ENCODE data around the gene SLC37A3. TPM values are rescaled to one million over a fixed set of nuclear protein-coding genes. Genes with fewer than 3 reads are reported as not detected.

The SLC37A3 gene
- total RNA-seq, 1 donor from 2014 or later = 71.0 TPM

GRCh38 chr7:140289804-140290203 lies 108.5 kb downstream of the SLC37A3 start:
- H3K27me3 Mint-ChIP-seq (ENCODE audit: low read depth, unreplicated experiment) = peaks cover 25% of the 10 kb centered on the region
- Histone ChIP-seq H3K79me2 (ENCODE audit: insufficient read depth, low read length) (no peaks in the 10 kb centered on the region), H4K20me1 (ENCODE audit: insufficient read depth, low read length) (no peaks in the 10 kb centered on the region), H3K9ac (ENCODE audit: low read length) (no peak overlapping the region), H3K4me2 (ENCODE audit: low read length) (no peak overlapping the region), H3K4me3 (ENCODE audit: insufficient read depth, low read depth, low read length) (no peak overlapping the region), H3K27ac (ENCODE audit: low read depth, low read length) (no peak overlapping the region), H3K4me1 (ENCODE audit: insufficient read depth, low read length) (no peaks in the 10 kb centered on the region), H3K9me3 (ENCODE audit: insufficient read depth, low read depth, low read length) (no peaks in the 10 kb centered on the region), H3K27me3 (ENCODE audit: insufficient read depth, low read length) (no peaks in the 10 kb centered on the region), H3K36me3 (ENCODE audit: insufficient read depth, low read length) (no peaks in the 10 kb centered on the region), H2AFZ (ENCODE audit: low read depth, low read length) (no peak overlapping the region)
- H3K27ac Mint-ChIP-seq (ENCODE audit: unreplicated experiment) = no peak overlapping the region
- no peaks in the 10 kb centered on the region for H3K4me1 Mint-ChIP-seq (ENCODE audit: low read depth, unreplicated experiment)
- no peaks in the 10 kb centered on the region for H3K9me3 Mint-ChIP-seq (ENCODE audit: unreplicated experiment)
- H3K4me3 Mint-ChIP-seq (ENCODE audit: unreplicated experiment) = no peak overlapping the region
- no peak for DNase-seq (ENCODE audit: low read depth)
- TF ChIP-seq EZH2 (IDR thresholded peaks at IDR 0.05; ENCODE audit: insufficient read depth, low read length) = no peak
- TF ChIP-seq, protein P1, sequence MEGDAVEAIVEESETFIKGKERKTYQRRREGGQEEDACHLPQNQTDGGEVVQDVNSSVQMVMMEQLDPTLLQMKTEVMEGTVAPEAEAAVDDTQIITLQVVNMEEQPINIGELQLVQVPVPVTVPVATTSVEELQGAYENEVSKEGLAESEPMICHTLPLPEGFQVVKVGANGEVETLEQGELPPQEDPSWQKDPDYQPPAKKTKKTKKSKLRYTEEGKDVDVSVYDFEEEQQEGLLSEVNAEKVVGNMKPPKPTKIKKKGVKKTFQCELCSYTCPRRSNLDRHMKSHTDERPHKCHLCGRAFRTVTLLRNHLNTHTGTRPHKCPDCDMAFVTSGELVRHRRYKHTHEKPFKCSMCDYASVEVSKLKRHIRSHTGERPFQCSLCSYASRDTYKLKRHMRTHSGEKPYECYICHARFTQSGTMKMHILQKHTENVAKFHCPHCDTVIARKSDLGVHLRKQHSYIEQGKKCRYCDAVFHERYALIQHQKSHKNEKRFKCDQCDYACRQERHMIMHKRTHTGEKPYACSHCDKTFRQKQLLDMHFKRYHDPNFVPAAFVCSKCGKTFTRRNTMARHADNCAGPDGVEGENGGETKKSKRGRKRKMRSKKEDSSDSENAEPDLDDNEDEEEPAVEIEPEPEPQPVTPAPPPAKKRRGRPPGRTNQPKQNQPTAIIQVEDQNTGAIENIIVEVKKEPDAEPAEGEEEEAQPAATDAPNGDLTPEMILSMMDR (IDR thresholded peaks at IDR 0.05; ENCODE audit: insufficient read depth, low read depth, low read length) = no peak
- FAIRE-seq = no peak
- peaks cover 2% of the 10 kb centered on the region for H3K36me3 Mint-ChIP-seq (ENCODE audit: low read depth, unreplicated experiment)

- Mint-ChIP-seq H3K36me3 (ENCODE audit: low read depth, unreplicated experiment) (no peaks in the 10 kb centered on the region), H3K4me1 (ENCODE audit: low read depth, unreplicated experiment) (no peaks in the 10 kb centered on the region), H3K9me3 (ENCODE audit: unreplicated experiment) (peaks cover 6% of the 10 kb centered on the region), H3K27ac (ENCODE audit: unreplicated experiment) (no peak overlapping the region), H3K27me3 (ENCODE audit: low read depth, unreplicated experiment) (peaks cover 26% of the 10 kb centered on the region), H3K4me3 (ENCODE audit: unreplicated experiment) (no peak overlapping the region)
- Histone ChIP-seq H3K36me3 (ENCODE audit: insufficient read depth, low read length) (no peaks in the 10 kb centered on the region), H3K27ac (ENCODE audit: low read depth, low read length) (no peak overlapping the region), H3K9me3 (ENCODE audit: insufficient read depth, low read depth, low read length) (no peaks in the 10 kb centered on the region), H3K9ac (ENCODE audit: low read length) (no peak overlapping the region), H3K79me2 (ENCODE audit: insufficient read depth, low read length) (no peaks in the 10 kb centered on the region), H3K27me3 (ENCODE audit: insufficient read depth, low read length) (no peaks in the 10 kb centered on the region), H3K4me3 (ENCODE audit: insufficient read depth, low read depth, low read length) (no peak overlapping the region), H3K4me1 (ENCODE audit: insufficient read depth, low read length) (no peaks in the 10 kb centered on the region), H4K20me1 (ENCODE audit: insufficient read depth, low read length) (no peaks in the 10 kb centered on the region), H2AFZ (ENCODE audit: low read depth, low read length) (no peak overlapping the region), H3K4me2 (ENCODE audit: low read length) (no peak overlapping the region)
- TF ChIP-seq EZH2 (IDR thresholded peaks at IDR 0.05; ENCODE audit: insufficient read depth, low read length) = no peak
- TF ChIP-seq, protein P1 (IDR thresholded peaks at IDR 0.05; ENCODE audit: insufficient read depth, low read depth, low read length) = no peak
- FAIRE-seq (no peak), DNase-seq (ENCODE audit: low read depth) (no peak)
These were observed 110.3 kb downstream of the SLC37A3 start for GRCh38 chr7:140287988-140288387.

DNA sequence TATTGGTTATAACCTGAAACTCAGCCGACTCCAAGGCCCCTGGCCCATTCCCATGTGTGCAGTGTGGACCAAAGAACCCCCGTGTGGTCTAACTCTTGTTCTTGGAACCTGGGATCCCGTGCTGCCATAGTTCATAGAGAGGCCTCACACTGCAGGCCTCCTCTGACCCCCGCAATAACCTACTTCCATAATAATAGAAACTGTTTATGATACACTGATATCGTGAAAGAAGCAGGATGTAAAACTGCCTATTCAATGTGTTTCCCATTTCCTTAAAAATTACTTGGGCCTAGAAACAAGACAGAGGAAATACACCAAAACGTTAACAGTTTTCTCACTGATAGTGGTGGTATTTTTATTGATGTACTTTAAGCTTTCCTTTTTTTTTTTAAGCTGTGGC lies 112.4 kb downstream of the SLC37A3 start:
- no peak overlapping the region for H2AFZ ChIP-seq (ENCODE audit: low read depth, low read length)
- FAIRE-seq = no peak
- no peaks in the 10 kb centered on the region for H3K36me3 ChIP-seq (ENCODE audit: insufficient read depth, low read length)
- H3K27me3 Mint-ChIP-seq (ENCODE audit: low read depth, unreplicated experiment) = peaks cover 28% of the 10 kb centered on the region
- no peak overlapping the region for H3K4me2 ChIP-seq (ENCODE audit: low read length)
- no peaks in the 10 kb centered on the region for H3K4me1 ChIP-seq (ENCODE audit: insufficient read depth, low read length)
- H3K4me1 Mint-ChIP-seq (ENCODE audit: low read depth, unreplicated experiment) = no peaks in the 10 kb centered on the region
- no peak overlapping the region for H3K4me3 Mint-ChIP-seq (ENCODE audit: unreplicated experiment)
- no peak overlapping the region for H3K4me3 ChIP-seq (ENCODE audit: insufficient read depth, low read depth, low read length)
- H4K20me1 ChIP-seq (ENCODE audit: insufficient read depth, low read length) = no peaks in the 10 kb centered on the region
- no peak for DNase-seq (ENCODE audit: low read depth)
- TF ChIP-seq, protein P1 (IDR thresholded peaks at IDR 0.05; ENCODE audit: insufficient read depth, low read depth, low read length) = no peak
- no peak for TF ChIP-seq EZH2 (IDR thresholded peaks at IDR 0.05; ENCODE audit: insufficient read depth, low read length)
- no peak overlapping the region for H3K9ac ChIP-seq (ENCODE audit: low read length)
- H3K27me3 ChIP-seq (ENCODE audit: insufficient read depth, low read length) = peaks cover 6% of the 10 kb centered on the region
- H3K9me3 Mint-ChIP-seq (ENCODE audit: unreplicated experiment) = peaks cover 10% of the 10 kb centered on the region
- H3K36me3 Mint-ChIP-seq (ENCODE audit: low read depth, unreplicated experiment) = no peaks in the 10 kb centered on the region
- H3K79me2 ChIP-seq (ENCODE audit: insufficient read depth, low read length) = no peaks in the 10 kb centered on the region
- no peak overlapping the region for H3K27ac ChIP-seq (ENCODE audit: low read depth, low read length)
- no peaks in the 10 kb centered on the region for H3K9me3 ChIP-seq (ENCODE audit: insufficient read depth, low read depth, low read length)
- H3K27ac Mint-ChIP-seq (ENCODE audit: unreplicated experiment) = no peak overlapping the region
